ENCODE results near the gene ATP8B4.
A peak's percentile ranks its signal among the peaks of the same experiment; 100 is the strongest.

ATP8B4 gene

DNA sequence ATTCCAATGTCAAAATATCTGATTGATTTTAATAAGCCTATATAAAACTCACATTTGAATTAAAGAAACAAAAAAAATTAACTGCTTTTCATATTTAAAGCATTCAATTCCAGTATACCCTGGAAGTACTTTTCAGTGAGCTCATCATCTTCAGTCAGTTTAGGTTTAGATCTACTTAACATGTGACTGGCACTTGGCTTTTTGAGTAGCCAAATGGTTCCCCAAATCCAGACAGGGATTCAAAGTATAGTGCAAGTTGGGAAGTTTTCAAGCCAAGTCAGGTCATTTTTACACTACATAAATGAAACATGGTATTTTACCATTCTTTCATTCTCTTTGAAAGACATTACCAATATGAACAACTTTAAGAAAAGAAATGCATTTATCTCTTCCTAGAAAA lies 57.5 kb downstream of the ATP8B4 start:
- DNase-seq: no peak

DNA sequence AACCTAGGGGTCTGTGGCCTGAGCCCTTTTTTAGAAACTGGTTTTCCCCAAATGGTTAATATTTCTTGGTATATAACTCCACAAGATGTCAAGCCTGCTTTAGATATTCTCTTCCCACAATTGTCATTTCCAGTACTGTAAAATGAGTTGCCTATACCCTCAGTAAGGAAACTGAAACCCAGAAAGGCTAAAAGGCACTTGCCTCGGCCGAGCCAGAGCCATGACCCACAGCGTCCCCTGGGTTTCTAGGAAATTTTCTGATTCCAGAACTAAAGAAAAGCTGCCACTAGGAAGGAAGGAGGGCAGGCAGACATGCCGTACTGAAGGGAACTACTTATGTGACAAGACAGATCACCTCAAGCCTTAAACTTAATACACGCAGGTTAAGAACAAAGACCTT lies 59.1 kb downstream of the ATP8B4 start:
- DNase-seq: no peak

DNA sequence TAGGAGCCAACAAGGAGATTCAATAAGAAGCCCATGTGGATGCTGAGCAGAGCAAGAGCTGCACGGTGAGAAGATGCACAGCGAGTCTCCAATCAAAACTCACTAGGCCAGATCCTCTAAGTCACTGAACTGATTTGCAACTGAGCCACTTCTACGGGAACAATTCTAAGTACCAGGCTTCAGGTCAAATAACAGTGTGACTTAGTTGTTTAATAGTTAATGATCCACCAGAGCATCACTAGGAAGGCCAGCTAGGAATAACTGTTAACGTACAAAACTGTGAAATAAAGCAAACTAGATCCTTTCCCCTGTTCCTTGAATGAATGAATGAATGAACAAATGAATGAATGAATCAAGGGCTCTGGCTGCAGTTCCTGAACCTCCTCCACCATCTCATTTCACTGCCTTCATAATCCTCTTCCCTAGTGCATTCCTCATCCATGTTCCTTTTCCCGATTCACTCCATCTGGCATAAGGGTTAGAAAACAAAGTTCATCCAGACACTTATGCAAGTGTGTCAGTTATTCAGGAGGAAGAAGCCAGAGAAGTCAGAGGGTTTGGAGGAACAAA lies 59.7 kb downstream of the ATP8B4 start:
- DNase-seq: no peak

DNA sequence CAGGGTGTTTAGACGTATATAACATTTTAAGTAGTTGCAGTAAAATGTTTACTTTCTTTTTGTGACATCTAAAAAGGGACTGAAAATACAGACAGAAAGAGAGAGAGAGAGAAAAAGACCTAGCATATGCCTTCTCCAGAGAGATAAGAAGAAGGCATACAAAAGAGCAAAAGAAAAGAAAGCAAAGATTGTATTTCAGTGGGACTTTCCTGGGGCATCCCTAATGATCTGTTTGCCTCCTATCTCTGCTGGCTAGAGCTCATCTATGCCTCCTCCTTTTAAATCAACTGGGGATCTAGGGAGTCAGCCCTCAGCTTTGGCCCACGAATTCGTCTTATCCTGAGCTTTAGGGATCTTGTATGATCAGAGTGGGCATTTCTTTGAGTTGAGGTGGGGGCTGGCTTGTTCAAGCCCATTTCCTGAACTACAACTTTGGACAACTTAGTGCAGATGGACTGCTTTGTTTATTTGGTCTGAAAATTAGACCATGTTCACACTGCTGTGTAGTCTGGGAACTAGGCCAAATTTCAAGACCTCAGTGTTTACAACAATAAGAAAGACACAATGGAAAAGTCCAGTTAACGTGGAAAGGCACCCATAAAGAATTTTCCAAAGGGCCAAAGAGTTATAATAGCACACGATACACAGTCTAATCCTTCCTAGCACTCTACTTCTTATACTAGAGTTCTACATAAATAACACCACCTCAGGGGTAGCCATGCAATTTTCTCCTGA lies 61.0 kb downstream of the ATP8B4 start:
- no peak for DNase-seq

DNA sequence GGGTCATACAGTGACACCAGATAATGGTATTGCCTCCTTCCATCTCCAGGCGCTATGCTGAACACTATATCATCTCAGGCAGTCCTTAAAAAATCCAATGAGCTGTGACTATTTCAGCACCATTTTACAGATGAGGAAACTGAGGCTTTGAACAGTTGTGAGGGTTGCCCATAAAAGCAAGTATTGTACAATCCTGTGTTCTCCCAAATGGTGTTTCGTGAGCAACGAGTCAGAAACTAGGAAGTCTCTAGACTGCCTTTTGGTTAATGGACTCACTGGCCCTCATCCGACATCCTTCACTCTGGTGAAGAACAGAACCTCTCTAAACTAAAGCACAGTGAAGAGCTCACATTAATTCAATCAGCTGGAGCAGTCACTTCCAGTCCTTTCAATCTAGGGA lies 61.8 kb downstream of the ATP8B4 start:
- DNase-seq: no peak

DNA sequence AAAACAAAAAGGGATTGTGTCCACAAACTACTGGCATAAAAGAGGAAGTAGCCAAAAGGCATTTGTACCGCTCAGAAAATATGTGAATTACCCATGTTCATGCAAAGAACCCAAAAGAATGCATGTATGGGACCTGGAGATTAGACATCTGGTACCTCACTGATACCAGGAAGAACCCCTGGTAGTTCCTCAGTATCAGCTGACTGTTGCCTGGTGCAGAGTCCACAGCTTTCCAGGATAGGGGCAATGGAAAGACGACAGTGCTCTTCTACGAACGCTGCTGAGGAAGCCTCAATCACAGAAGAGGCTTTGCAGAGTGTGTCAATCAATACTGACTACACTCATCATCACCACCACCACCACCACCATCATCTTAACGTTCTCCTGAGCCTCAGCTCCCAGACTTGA lies 63.3 kb downstream of the ATP8B4 start:
- DNase-seq: no peak

DNA sequence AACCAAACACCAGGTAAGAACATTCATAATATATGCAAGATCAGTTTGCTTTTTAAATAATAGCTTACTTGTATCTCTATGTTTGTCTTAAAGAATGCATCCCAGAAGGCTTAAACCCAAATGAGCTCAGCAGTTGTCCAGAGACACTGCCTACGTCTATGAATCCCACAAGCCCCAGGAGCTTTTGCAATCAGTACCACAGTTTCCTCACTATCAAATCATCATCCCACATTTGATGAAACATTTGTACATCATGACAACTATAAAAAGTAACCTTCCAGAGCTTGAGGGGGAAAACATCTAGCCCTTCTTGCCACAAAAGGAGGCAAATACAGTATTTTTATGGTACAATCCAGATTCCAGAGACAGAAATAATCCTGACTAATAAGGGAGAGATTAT lies 63.7 kb downstream of the ATP8B4 start:
- no peak for DNase-seq

DNA sequence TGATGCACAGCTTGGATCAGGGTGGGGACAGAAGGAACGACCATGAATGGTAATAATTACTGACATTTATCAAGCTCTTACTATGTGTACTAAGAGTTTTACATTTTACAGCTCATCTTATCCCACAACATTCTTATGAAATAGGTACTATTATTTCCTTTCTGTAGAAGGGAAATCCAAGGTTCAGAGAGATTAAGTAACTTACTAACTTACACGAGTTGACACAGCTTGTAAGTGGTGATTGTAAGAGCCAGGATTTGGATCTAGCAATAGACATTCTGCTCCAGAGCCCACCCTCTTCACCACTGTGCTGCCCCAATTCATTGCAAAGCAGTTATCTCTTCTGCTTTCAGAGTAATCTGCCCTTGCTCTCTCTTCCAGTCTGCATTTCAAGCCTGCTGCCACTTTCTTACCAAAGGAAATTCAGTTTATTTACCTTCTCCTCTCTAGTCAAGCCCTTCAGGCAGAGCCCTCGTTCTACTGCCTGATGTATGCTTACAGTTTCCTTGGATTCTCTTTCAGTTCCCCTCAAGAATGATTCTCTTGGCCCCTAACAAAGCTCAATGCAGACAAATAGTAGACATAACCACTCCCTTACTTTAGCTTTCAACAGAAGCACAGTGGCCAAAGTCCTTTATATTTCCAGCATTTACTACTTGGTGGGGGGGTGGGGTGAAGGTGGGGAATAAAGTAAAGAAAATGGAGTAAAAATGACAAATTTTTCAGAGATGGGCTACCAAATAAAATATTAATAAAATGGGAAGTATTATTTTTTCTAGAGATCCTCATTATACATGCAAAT lies 65.8 kb downstream of the ATP8B4 start:
- DNase-seq: no peak

DNA sequence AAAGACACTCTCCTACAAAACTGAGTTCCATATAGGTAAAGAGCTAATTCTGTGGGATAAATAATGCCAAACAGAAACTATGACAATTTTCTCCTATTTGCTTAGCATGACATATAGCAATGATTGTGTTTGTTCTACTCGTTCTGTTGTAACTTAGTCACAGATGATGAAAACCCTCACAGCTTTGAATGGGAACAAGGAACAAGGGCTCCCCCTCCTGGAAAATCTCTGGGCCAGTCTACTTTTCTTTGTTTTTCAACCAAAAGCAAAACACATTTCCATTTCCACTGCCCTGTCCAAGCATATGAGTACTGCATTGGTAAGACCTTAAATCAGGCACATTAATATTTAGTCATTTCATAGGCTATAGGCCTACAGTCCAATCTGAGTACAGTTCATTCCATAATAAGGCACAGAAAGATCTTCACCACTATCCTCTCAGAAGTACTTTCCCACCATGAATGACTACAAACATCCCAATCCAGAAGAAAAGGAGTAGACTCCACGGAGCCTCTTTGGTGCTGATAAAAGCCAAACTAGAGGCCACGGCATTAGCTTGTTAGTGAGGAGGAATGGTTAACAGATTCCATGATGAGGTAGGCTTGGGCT lies 67.1 kb downstream of the ATP8B4 start:
- peak in 7 of 14 donors; percentile 1 to 60 (median 18) for DNase-seq

DNA sequence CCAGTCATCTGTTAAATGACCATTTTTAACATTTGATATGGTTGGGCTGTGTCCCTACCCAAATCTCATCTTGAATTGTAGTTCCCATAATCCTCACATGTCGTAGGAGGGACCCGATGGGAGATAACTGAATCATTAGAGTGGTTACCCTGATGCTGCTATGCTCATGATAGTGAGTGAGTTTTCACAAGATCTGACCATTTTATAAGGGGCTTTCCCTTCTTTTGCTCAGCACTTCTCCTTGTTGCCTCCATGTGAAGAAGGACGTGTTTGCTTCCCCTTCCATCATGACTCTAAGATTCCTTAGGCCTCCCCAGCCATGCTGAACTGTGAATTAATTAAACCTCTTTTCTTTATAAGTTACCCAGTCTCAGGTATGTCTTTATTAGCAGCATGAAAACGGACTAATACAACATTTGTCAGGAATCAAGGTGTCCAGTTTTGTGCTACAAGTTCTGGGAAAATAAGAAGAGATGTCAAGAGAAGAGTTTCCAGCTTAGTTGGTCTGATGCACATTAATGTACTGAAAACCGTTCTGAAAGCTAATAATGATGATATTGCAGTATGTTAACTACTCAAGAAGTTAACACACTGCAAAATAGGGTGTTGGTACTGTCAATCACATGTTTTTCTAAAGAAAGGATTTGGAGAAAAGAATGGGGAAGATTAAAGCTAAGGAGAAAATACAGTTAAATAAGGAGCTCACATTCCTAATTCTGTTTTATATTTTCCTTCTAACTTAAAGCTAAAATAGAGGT lies 67.9 kb downstream of the ATP8B4 start:
- DNase-seq: no peak

DNA sequence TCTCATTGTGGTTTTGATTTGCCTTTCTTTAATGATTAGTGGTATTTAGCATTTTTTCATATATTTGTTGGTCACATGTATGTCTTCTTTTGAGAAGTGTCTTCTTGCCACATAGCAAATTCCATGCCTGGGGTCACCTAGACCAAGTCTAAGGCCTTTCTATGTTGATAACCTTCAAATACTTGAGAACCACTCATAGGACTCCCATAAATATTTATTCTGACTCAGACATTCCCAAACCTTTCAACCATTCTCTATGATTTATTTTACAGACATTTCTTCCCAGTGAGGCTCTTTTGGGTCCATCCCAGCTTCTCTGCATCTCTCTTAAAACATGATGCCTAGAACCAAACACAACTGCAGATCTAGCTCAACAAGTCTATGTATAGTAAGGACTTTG lies 69.2 kb downstream of the ATP8B4 start:
- no peak for DNase-seq

DNA sequence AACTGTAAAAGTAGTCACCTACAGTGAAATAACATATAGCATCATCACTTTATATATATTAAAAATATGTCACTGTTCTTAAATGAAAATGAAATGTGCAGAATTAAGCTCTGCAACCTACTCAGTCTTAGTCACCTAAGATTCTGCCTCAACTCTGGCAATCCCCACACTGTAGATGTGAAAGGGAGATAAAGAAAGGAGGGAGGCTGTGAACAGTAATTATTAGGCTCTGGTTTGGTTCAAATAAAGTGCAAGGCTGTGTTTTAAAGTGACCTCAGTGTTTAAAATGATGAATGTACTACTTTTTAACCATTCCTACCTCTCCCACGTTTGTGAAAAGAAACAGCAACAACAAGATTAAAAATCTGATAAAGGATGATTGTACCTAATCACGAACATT lies 72.2 kb downstream of the ATP8B4 start:
- DNase-seq: no peak

DNA sequence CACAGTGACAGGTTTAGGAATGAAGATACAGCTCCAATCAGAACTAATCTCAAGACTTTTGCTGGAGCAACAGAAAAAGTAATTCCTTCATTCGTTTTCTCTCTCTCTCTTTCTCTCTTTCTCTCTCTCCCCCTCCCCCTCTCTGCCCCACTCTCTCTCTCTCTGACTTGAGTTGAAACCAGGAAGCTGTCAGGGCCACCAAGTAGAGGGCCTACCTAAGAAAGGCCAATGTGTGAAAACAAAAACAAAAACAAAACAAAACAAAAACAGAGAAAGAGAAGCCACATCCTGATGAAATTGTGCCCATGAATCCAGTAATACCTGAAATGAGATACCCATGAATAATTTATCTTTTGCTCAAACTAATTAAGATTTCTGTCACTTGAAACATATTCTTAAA lies 72.9 kb downstream of the ATP8B4 start:
- no peak for DNase-seq

DNA sequence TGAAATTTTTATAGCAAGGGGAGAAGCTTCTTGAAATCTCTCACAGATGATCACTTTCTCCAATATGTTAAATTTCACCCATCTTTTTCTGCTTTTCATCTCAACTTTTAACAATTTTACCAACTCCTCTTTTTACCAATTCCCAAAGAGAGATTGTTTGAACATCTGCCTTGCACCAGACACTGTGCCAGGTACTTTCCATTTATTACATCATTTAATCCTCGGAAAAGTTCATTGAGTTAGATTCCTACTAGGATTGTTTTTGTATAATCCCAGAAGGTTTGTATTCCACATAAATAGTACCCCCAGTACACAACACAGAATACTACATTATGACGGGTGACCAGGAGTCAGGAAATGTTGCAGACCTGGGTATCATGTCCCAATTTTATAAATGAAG lies 74.1 kb downstream of the ATP8B4 start:
- DNase-seq: no peak

DNA sequence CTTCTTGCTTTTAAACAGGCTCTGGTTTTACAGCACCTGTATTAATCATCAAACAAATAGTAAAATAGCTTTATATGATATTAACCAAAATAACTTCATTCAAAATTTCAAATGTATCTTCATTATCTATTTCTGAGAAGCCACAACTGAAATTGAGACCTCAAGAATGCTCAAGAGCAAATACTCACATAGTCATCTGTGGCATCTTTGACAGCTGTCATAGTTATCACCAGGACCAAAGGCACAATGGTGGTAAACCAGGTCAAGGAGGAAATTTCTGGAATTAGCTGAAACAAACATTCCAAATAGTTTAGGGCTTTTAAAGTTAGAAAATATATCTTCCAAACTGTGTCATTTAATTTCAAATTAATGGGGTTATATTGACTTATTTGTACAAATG lies 74.6 kb downstream of the ATP8B4 start:
- DNase-seq: no peak

DNA sequence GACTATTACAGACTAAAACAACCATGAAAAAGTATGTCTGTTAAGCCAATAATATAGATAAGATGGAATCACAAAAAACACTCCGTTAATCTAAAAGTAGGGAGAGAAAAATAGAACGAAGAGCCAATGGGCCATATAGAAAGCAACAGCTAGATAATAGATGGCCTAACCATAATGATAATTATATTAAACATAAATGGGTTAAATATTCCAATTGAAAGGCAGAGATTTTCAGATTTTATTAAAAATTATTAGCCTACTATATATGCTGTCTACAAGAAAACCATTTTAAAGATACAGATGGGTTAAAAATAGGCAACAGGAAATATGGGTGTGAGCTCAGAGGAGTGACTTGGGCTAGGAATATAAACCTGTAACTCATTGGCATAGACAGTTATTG lies 76.3 kb downstream of the ATP8B4 start:
- DNase-seq: no peak

DNA sequence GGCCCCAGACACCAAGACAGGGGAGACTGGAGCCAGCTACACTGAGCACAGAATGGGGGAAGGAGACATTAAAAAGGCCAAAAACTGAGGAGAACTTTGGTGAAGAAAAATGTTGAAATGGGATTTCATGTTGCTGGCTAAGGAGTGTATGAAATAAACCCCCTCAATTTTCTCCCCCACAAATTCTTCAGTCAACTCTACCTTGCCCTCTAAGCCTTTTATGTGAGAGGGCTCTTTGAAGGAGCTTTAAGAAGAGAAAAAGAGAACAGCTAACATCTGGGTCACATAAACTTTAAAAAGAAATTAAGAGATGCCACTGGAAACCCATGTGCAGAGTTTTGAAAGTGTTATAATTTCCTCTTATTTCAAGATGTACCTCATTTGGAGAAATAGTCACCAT lies 88.6 kb downstream of the ATP8B4 start:
- DNase-seq: no peak

DNA sequence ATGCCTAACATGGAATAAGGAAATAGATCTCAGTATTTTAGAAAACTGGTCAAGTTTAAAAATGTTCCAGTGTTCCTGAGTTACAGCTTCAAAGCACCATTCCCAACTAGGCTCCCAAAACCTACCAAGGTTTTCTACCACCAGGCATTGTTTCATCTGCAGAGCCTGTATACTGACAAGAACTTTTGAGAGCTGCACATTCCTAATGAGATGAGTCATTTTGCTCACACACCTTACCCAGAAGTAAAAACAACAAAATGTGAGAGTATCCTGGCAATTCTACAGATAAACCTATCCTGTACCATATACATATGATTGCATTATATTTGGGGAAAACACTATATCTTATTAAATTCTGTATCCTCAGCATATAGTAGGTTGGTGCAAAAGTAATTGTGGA lies 90.7 kb downstream of the ATP8B4 start:
- no peak for DNase-seq

DNA sequence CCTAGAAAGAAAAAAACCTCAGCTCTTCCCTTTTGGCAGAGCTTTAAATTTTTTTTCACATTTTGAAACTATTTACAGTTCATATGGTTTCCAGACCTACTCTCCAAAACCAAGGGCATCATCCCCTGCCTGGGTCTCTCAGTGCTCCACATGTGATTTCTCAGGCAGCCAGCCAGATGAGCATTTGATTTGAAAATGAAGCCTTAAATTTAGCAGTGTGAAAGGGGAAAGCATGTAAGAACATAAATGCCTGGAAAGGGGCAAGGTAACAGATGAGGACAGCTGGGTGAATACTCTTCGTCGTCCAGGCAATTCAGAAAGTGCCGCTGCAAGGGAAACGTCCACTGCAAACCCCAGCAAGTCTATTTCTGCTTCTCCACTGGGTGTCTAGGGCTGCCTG lies 94.8 kb downstream of the ATP8B4 start:
- no peak for DNase-seq

DNA sequence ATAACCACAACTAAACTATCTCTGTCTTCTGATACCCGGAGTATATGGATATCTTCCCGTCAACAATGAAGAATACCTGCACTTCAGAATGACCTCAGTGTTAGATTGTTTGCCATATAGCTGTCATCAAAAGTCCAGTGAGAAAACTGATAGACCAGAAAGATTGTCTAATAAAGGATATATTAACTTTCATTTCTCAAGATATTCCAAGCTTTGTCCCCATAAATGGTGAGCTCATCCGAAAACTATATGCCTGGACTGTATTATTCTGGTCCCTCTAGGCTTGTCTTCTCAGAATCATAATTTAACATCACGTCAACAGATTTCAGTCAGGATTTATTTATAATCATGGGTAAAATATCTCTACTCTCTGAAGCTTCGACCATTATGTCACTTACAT lies 100.5 kb downstream of the ATP8B4 start:
- DNase-seq: no peak

DNA sequence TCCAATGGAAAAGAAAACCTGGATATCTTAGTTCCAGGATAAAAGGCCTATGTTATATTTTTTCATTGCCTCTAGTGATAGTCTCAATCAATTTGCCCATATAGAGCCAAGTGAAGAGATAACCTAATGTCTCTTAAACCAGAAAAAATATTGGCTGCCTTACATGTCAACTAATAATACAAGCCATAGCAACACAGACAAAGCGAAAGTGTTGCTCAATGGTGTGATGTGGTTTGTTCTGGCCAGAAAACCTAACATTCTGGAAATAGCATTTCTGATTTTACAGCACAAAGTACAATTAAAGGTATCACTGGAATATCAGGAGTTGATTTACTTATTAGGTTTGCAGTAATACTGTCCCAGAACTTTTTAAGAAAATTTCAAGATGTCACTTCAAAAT lies 101.5 kb downstream of the ATP8B4 start:
- no peak for DNase-seq

DNA sequence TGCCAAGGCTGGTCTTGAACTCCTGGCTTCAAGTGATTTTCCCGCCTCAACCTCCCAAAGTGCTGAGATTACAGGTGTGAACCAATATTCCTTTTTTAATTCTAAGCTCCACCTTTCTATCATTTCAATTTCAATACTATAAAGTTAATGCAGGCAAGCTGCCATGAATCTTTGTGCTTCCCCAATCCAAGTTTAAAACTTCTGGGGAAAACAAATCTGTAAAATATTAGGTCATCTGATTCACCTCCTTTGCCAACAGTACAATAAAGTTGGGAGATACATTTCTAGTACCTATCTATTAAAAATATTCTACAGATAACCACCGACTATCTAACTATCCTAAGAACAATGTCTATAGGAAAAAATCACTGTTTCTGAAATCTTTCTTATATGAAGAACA lies 102.1 kb downstream of the ATP8B4 start:
- no peak for DNase-seq

DNA sequence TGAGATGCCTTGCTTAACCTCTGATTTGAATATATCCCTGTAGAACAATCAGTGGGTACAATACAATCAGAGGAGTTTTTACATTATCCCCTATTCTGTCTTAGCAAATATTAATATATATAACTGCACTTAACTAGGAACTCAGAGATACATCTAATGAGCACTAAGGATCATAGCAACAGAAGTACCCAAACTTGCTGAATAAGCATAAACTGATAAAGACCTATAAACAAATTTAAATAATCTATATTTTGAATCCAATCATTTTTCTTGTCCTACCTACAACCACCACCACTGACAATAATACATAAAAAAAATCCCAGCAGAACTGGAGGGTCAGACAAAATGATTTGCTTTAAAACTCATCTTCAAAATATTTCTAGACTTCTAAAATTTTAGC lies 106.2 kb downstream of the ATP8B4 start:
- no peak for DNase-seq
